SU-DHL-6 (cell line): ENCODE data around the gene PLA2G4A.

Source experiments
- H2AFZ ChIP-seq: fragments of 200-600 bp; sonication (generic); 2 replicates; pipeline ENCODE4 v1.6.1; 2014; ENCODE audit warnings: low read depth, mild to moderate bottlenecking, moderate library complexity, mixed read lengths, antibody characterized with exemption, low read length; ENCODE audit not compliant: severe bottlenecking
- H3F3A ChIP-seq: fragments of 200-600 bp; shearing (Covaris generic); 2 replicates; pipeline ENCODE4 v1.6.0; 2016; ENCODE audit warnings: antibody characterized with exemption, mild to moderate bottlenecking; ENCODE audit not compliant: insufficient read depth
- H3K27ac ChIP-seq: fragments of 200-600 bp; sonication (generic); 2 replicates; pipeline ENCODE4 v1.5.1; 2016; ENCODE audit warnings: low read depth, mild to moderate bottlenecking, low read length, moderate library complexity, mixed read lengths
- H3K27me3 ChIP-seq: fragments of 200-600 bp; sonication (generic), shearing (Covaris generic); 2 replicates; pipeline ENCODE4 v1.6.0; 2014; ENCODE audit warnings: mild to moderate bottlenecking, low read length
- H3K36me3 ChIP-seq: fragments of 200-600 bp; sonication (generic); 2 replicates; pipeline ENCODE4 v1.6.1; 2014; ENCODE audit warnings: mild to moderate bottlenecking, low read length, mixed read lengths
- H3K4me2 ChIP-seq: fragments of 300-600, 200-600 bp; shearing (Covaris generic), sonication (generic); 2 replicates; pipeline ENCODE4 v1.6.0; 2014; ENCODE audit warnings: low read length, low read depth, mild to moderate bottlenecking; ENCODE audit not compliant: poor library complexity, severe bottlenecking
- H3K4me3 ChIP-seq: fragments of 200-600 bp; sonication (generic); 2 replicates; pipeline ENCODE4 v1.5.1; 2014; ENCODE audit warnings: antibody characterized with exemption, low read length, mild to moderate bottlenecking, mixed read lengths; ENCODE audit not compliant: insufficient read depth, poor library complexity, severe bottlenecking
- H3K79me2 ChIP-seq: fragments of 200-600 bp; sonication (generic); 2 replicates; pipeline ENCODE4 v1.6.1; 2014; ENCODE audit warnings: mild to moderate bottlenecking, low read length, moderate library complexity; ENCODE audit not compliant: insufficient read depth
- H3K9ac ChIP-seq: fragments of 200-600 bp; sonication (generic); 2 replicates; pipeline ENCODE4 v1.7.0; 2014; ENCODE audit warnings: mild to moderate bottlenecking, low read length
- H3K9me2 ChIP-seq: fragments of 200-600 bp; sonication (generic); replicated peaks from 2 replicates; pipeline ENCODE4 v1.6.1; 2014; ENCODE audit warnings: low read length; ENCODE audit not compliant: insufficient read depth
- H3K9me3 ChIP-seq: fragments of 200-600 bp; sonication (generic); 2 replicates; pipeline ENCODE4 v1.6.1; 2014; ENCODE audit warnings: low read length, mixed read lengths; ENCODE audit not compliant: insufficient read depth
- H4K20me1 ChIP-seq: fragments of 200-600 bp; sonication (generic); 2 replicates; pipeline ENCODE4 v1.6.1; 2014; ENCODE audit warnings: low read depth, mild to moderate bottlenecking, antibody characterized with exemption, low read length, moderate library complexity, mixed read lengths
- CTCF ChIP-seq: fragments of 200-600 bp; sonication (generic); IDR thresholded peaks from one replicate; pipeline ENCODE4 v1.5.1; 2017; ENCODE audit warnings: antibody characterized with exemption, mild to moderate bottlenecking, low read length, moderate library complexity; ENCODE audit not compliant: insufficient read depth, poor library complexity, severe bottlenecking
- EZH2phosphoT487 ChIP-seq: fragments of 200-600 bp; sonication (generic), shearing (Covaris generic); conservative IDR thresholded peaks from 2 replicates; pipeline ENCODE4 v1.6.1; 2018; ENCODE audit warnings: mild to moderate bottlenecking, antibody characterized with exemption, low read length, moderate library complexity, mixed read lengths

The PLA2G4A gene

GRCh38 chr1:187033693-187034390 lies 205.1 kb downstream of the PLA2G4A start:
- Histone ChIP-seq H3K27ac (no peak overlapping the region), H4K20me1 (no peaks in the 10 kb centered on the region), H3K9me2 (no peaks in the 10 kb centered on the region), H3K9ac (no peak overlapping the region), H3K79me2 (no peaks in the 10 kb centered on the region), H3F3A (no peaks in the 10 kb centered on the region), H3K4me3 (no peak overlapping the region), H3K36me3 (no peaks in the 10 kb centered on the region), H3K9me3 (no peaks in the 10 kb centered on the region), H3K4me2 (no peak overlapping the region), H2AFZ (no peak overlapping the region), H3K27me3 (no peaks in the 10 kb centered on the region)
- no peak for TF ChIP-seq CTCF
- no peak for TF ChIP-seq EZH2phosphoT487

GRCh38 chr1:187034501-187034900 lies 205.8 kb downstream of the PLA2G4A start:
- H3F3A ChIP-seq: no peaks in the 10 kb centered on the region
- H3K9me2 ChIP-seq: no peaks in the 10 kb centered on the region
- no peaks in the 10 kb centered on the region for H3K9me3 ChIP-seq
- no peaks in the 10 kb centered on the region for H3K27me3 ChIP-seq
- TF ChIP-seq EZH2phosphoT487 (no peak), CTCF (no peak)
- H3K79me2 ChIP-seq: no peaks in the 10 kb centered on the region
- no peak overlapping the region for H3K4me3 ChIP-seq
- H3K9ac ChIP-seq: no peak overlapping the region
- no peak overlapping the region for H3K27ac ChIP-seq
- no peaks in the 10 kb centered on the region for H3K36me3 ChIP-seq
- no peak overlapping the region for H2AFZ ChIP-seq
- H4K20me1 ChIP-seq: no peaks in the 10 kb centered on the region
- no peak overlapping the region for H3K4me2 ChIP-seq

- H4K20me1 ChIP-seq: no peaks in the 10 kb centered on the region
- no peaks in the 10 kb centered on the region for H3K36me3 ChIP-seq
- no peaks in the 10 kb centered on the region for H3K9me2 ChIP-seq
- H3K9me3 ChIP-seq: no peaks in the 10 kb centered on the region
- H3K9ac ChIP-seq: no peak overlapping the region
- H2AFZ ChIP-seq: no peak overlapping the region
- no peak overlapping the region for H3K4me3 ChIP-seq
- H3K27ac ChIP-seq: no peak overlapping the region
- no peak for TF ChIP-seq EZH2phosphoT487
- no peak for TF ChIP-seq CTCF
- H3K27me3 ChIP-seq: no peaks in the 10 kb centered on the region
- no peaks in the 10 kb centered on the region for H3F3A ChIP-seq
- H3K4me2 ChIP-seq: no peak overlapping the region
- H3K79me2 ChIP-seq: no peaks in the 10 kb centered on the region
Observed at GRCh38 chr1:187037973-187038553, 209.3 kb downstream of the PLA2G4A start.
